D721Med (cell line): ENCODE data around the gene XYLT1.
A peak's percentile ranks its signal among the peaks of the same experiment; 100 is the strongest.

ENCODE experiments used
- DNase-seq: peaks from one replicate; pipeline ENCODE4 v3.0.0; 2011; ENCODE audit warnings: low spot score; ENCODE audit not compliant: insufficient read length
- FAIRE-seq: peaks from 2 replicates; lab custom pipeline; 2011; peaks lifted over from hg19 to GRCh38; lab: Jason Lieb, UNC
- CTCF ChIP-seq: IDR thresholded peaks from 2 replicates; pipeline ENCODE4 v1.5.1; 2012; ENCODE audit warnings: mild to moderate bottlenecking, control low read depth; ENCODE audit not compliant: insufficient read depth; ENCODE audit errors: missing control alignments

The XYLT1 gene

DNA sequence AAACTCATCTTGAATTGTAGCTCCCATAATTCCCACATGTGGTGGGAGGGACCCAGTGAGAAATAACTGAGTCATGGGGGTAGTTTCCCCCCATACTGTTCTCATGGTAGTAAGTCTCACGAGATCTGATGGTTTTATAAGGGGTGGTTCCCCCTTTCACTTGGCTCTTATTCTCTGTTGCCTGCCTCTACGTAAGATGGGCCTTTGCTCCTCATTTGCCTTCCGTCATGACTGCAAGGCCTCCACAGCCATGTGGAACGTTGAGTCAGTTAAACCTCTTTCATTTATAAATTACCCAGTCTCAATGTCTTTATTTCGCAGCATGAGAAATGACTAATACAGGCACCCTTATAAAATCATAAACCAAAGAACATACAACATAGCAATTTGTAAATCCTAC is 79.0 kb downstream of the XYLT1 start:
- TF ChIP-seq CTCF, result no peak
- DNase-seq (no peak), FAIRE-seq (no peak)

- FAIRE-seq, result no peak
Observed at GRCh38 chr16:17389384-17389783, 81.4 kb downstream of the XYLT1 start.

DNA sequence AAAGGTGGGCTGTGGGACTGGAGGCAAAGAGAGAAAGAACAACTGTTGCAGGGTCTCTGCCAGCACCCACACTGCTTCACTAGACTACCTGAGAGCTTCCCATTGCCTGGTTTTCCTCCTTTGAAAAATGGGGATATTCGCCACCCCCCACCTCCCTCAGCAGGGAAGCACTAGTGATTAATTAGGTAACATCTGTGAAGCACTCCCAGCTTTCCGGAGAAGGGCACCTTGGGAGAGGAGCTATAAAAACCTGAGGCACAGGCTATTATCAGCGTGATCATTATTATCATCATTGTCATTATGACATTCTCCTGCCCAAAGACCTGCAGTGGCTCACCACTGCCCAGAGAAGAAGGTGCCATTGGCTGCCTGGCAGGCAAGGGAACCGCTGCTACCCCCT is 83.5 kb downstream of the XYLT1 start:
- no peak for FAIRE-seq
- no peak for DNase-seq
- TF ChIP-seq CTCF, result no peak

More at GRCh38 chr16:17389384-17389783, 81.4 kb downstream of the XYLT1 start:
- no peak for TF ChIP-seq CTCF
- DNase-seq, result no peak

DNA sequence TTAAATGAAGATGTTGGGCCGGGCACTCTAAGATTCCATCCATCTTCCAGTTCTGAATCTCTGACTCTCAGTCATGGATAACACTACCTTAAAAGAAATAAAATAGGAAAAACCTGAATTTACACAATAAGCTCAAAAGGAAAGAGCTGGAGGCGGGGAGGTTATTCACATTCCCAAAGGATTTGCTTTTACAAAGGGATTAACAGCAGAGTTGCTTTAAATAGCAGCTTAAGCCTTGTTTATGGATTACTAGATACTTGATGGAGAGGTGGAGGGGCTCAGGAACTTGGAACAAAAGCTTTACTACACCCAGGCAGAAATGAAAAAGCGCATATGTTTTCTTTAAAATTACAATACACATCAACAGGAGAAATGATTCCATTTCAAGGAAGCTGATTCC is 84.5 kb downstream of the XYLT1 start:
- no peak for TF ChIP-seq CTCF
- peak; percentile 66 for FAIRE-seq

GRCh38 chr16:17384471-17384870 is 86.3 kb downstream of the XYLT1 start:
- no peak for TF ChIP-seq CTCF
- no peak for DNase-seq
- FAIRE-seq, result no peak

More for the DNA sequence above, 84.5 kb downstream of the XYLT1 start:
- DNase-seq, result no peak

DNA sequence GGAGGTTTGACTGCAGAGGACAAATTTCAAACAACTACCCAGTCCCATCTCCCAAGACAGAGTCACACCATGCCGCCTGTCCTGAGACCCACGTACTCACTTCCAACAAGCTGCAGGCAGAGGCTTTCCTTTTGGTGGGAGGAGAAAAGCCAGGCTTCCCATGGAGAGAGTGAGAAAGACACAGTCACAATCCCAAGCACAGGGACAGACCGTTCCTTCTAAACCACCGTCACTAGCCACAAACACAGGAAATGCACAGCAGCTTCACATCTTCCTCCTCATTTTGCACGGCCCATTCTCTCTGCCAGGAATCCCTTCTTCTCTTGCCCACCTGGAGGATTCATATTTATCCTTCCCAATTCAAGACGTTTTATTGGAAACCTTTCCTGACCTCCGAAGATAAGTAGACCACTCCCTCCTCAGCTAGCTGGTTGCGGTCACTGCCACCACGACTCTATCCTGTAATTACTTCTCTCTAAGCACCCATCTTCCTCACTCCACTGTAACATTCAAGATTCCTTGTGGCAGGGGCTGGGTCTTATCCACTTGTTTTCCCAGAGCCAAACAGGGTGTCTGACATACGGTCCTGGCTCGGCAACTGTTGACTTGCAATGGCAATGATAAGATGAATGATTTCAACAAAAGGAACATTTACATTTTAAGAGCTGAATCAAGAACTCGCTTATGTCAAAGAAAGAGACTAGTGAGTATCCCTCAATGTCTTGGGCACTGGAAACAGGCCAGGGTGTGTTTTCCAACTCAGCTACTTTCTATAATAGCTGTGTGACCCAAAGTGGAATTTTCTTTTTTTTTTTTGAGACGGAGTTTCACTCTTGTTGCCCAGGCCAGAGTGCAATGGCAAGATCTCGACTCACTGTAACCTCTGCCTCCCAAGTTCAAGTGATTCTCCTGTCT is 87.6 kb downstream of the XYLT1 start:
- DNase-seq, result no peak

More for the DNA sequence above, 87.6 kb downstream of the XYLT1 start:
- TF ChIP-seq CTCF, result no peak
- FAIRE-seq, result no peak
